OCI-LY1 (cell line): ENCODE measurements around the gene LPO.

Experiments used
- H2AFZ ChIP-seq: fragments of 200-600 bp; sonication (generic), shearing (Covaris generic); 2 replicates; pipeline ENCODE4 v1.6.0; 2014; ENCODE audit warnings: antibody characterized with exemption, mild to moderate bottlenecking, low read length
- H3F3A ChIP-seq: fragments of 200-600 bp; sonication (generic), shearing (Covaris generic); 2 replicates; pipeline ENCODE4 v1.6.0; 2014; ENCODE audit warnings: mild to moderate bottlenecking, antibody characterized with exemption, low read length, moderate library complexity; ENCODE audit not compliant: insufficient read depth
- H3K27ac ChIP-seq: fragments of 200-600 bp; sonication (generic); 2 replicates; pipeline ENCODE4 v1.5.1; 2014; ENCODE audit warnings: low read length, mixed run types, mild to moderate bottlenecking, low read depth; ENCODE audit not compliant: poor library complexity, severe bottlenecking
- H3K27me3 ChIP-seq: fragments of 200-600 bp; sonication (generic); 2 replicates; pipeline ENCODE4 v1.6.0; 2014; ENCODE audit warnings: antibody characterized with exemption, mild to moderate bottlenecking, low read length, moderate library complexity; ENCODE audit not compliant: insufficient read depth
- H3K36me3 ChIP-seq: fragments of 200-600 bp; sonication (generic); 2 replicates; pipeline ENCODE4 v1.6.1; 2014; ENCODE audit warnings: mild to moderate bottlenecking, antibody characterized with exemption, low read length, moderate library complexity, mixed read lengths; ENCODE audit not compliant: insufficient read depth
- H3K4me1 ChIP-seq: fragments of 200-600 bp; sonication (generic); 2 replicates; pipeline ENCODE4 v1.5.1; 2014; ENCODE audit warnings: mild to moderate bottlenecking, low read length, moderate library complexity; ENCODE audit not compliant: insufficient read depth, severe bottlenecking
- H3K4me2 ChIP-seq: fragments of 200-600 bp; sonication (generic), shearing (Covaris generic); 2 replicates; pipeline ENCODE4 v1.6.1; 2014; ENCODE audit warnings: low read length
- H3K4me3 ChIP-seq: fragments of 200-600 bp; sonication (generic); 2 replicates; pipeline ENCODE4 v1.5.1; 2014; ENCODE audit warnings: low read length, low read depth, mild to moderate bottlenecking, mixed read lengths; ENCODE audit not compliant: poor library complexity, severe bottlenecking
- H3K79me2 ChIP-seq: fragments of 200-600 bp; shearing (Covaris generic); 2 replicates; pipeline ENCODE4 v1.6.1; 2016; ENCODE audit warnings: mixed run types, low read length, mixed read lengths; ENCODE audit not compliant: insufficient read depth
- H3K9ac ChIP-seq: fragments of 200-600 bp; sonication (generic), shearing (Covaris generic); 2 replicates; pipeline ENCODE4 v1.6.1; 2014; ENCODE audit warnings: mild to moderate bottlenecking, low read length, mixed read lengths
- H3K9me2 ChIP-seq: fragments of 200-600 bp; sonication (generic), shearing (Covaris generic); 2 replicates; pipeline ENCODE4 v1.6.1; 2014; ENCODE audit warnings: low read depth, mild to moderate bottlenecking, low read length, mixed read lengths
- H3K9me3 ChIP-seq: fragments of 200-600 bp; shearing (Covaris generic); 2 replicates; pipeline ENCODE4 v1.6.1; 2014; ENCODE audit warnings: low read length, mixed read lengths
- H4K20me1 ChIP-seq: fragments of 200-600 bp; sonication (generic), shearing (Covaris generic); 2 replicates; pipeline ENCODE4 v1.6.0; 2016; ENCODE audit warnings: mild to moderate bottlenecking, low read length; ENCODE audit not compliant: insufficient read depth
- EZH2 ChIP-seq: fragments of 200-600 bp; sonication (generic), shearing (Covaris generic); IDR thresholded peaks from 2 replicates; pipeline ENCODE4 v1.8.0; 2017; ENCODE audit warnings: borderline replicate concordance, mixed run types, mild to moderate bottlenecking, antibody characterized with exemption, low read length, moderate library complexity, mixed read lengths
- TF ChIP-seq, protein P1 (sequence below): fragments of 200-600 bp; sonication (generic), shearing (Covaris generic); IDR thresholded peaks from 2 replicates; pipeline ENCODE4 v1.5.1; 2017; ENCODE audit warnings: mild to moderate bottlenecking, antibody characterized with exemption, low read length, moderate library complexity, mixed read lengths

The LPO gene

DNA sequence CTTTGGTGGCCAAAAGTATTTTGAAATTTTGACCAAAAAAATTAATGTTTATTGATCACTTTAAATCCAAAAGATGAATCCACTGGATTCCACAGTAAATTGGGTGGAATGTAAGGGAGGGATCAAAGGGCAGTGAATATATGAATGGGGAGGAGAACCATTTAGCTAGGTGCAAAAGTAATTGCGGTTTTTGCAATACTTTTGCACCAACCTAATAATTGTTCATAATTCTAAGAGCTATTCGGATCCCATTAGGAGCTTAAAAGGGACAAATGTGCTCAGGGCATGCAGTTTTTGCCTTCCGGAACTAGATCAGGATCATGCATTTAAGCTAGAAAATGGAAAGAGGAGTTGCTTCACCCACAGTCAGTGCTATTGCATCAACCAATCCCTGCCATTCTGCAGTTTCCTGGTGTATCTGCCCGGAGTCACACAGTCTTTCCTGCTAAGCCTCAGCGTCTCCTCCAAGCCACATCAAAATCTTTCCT lies at the start of gene LPO:
Gene LPO, plus strand, starts transcription at position 438 of the 488 bp plus-strand sequence. CDS start 4,396 bp downstream, outside the sequence.
- H4K20me1 ChIP-seq: no peaks in the 10 kb centered on the region
- no peak within 1 kb of the TSS for H3K27ac ChIP-seq
- H3K4me2 ChIP-seq: no peak within 1 kb of the TSS
- H2AFZ ChIP-seq: no peak within 1 kb of the TSS
- no peaks in the 10 kb centered on the region for H3K9me3 ChIP-seq
- H3K27me3 ChIP-seq: peaks cover 9% of the 10 kb centered on the region; the same call in 1 of the 2 replicates
- no peaks in the 10 kb centered on the region for H3F3A ChIP-seq
- H3K9ac ChIP-seq: no peak within 1 kb of the TSS
- no peak for TF ChIP-seq EZH2
- TF ChIP-seq, protein P1, sequence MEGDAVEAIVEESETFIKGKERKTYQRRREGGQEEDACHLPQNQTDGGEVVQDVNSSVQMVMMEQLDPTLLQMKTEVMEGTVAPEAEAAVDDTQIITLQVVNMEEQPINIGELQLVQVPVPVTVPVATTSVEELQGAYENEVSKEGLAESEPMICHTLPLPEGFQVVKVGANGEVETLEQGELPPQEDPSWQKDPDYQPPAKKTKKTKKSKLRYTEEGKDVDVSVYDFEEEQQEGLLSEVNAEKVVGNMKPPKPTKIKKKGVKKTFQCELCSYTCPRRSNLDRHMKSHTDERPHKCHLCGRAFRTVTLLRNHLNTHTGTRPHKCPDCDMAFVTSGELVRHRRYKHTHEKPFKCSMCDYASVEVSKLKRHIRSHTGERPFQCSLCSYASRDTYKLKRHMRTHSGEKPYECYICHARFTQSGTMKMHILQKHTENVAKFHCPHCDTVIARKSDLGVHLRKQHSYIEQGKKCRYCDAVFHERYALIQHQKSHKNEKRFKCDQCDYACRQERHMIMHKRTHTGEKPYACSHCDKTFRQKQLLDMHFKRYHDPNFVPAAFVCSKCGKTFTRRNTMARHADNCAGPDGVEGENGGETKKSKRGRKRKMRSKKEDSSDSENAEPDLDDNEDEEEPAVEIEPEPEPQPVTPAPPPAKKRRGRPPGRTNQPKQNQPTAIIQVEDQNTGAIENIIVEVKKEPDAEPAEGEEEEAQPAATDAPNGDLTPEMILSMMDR: no peak
- no peaks in the 10 kb centered on the region for H3K9me2 ChIP-seq
- no peak within 1 kb of the TSS for H3K4me3 ChIP-seq
- H3K4me1 ChIP-seq: no peaks in the 10 kb centered on the region
- H3K36me3 ChIP-seq: no peaks in the 10 kb centered on the region
- no peaks in the 10 kb centered on the region for H3K79me2 ChIP-seq

DNA sequence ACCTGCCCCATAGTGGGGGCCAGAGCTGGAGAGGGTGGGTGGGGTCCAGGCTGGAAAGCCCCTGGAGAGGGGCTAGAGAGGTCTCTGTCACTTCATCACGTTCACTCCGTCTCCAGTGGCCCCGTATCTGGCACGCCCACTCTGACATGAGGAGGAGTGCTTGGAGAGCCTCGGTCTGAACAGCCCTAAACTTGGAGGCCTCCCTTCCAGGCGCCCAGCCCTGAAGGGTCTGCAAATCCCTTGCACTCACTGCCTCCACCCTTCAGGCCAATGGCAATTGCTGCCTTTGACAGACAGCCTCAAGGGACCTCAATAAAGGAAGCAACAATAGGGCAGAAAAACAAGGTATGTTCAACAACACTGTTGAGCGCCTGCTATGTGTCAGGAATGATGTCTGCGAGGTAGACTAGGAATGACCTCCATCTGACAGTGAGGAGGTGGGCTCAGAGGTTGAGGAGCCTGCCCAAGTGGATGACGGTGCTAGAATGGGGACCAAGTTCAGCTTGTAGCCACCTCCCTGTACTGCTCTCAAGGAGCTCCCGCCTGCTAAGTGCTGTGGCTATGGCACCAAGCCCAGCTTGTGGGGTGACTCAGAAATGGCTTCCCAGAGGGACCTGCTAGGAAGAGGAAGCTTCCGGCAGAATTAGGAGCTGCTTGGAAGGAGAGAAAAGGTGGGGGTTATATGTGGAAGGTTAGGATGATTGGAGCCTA lies 48.8 kb upstream of the LPO start:
- Histone ChIP-seq H2AFZ (no peak overlapping the region), H3K4me3 (no peak overlapping the region), H3K36me3 (no peaks in the 10 kb centered on the region), H3F3A (no peaks in the 10 kb centered on the region), H3K27ac (no peak overlapping the region), H3K4me1 (no peaks in the 10 kb centered on the region), H3K9ac (no peak overlapping the region), H3K79me2 (no peaks in the 10 kb centered on the region), H3K9me2 (no peaks in the 10 kb centered on the region), H3K27me3 (peaks cover 5% of the 10 kb centered on the region; the same call in 1 of the 2 replicates), H3K9me3 (no peaks in the 10 kb centered on the region), H3K4me2 (no peak overlapping the region), H4K20me1 (no peaks in the 10 kb centered on the region)
- TF ChIP-seq EZH2: no peak
- TF ChIP-seq, protein P1: no peak

DNA sequence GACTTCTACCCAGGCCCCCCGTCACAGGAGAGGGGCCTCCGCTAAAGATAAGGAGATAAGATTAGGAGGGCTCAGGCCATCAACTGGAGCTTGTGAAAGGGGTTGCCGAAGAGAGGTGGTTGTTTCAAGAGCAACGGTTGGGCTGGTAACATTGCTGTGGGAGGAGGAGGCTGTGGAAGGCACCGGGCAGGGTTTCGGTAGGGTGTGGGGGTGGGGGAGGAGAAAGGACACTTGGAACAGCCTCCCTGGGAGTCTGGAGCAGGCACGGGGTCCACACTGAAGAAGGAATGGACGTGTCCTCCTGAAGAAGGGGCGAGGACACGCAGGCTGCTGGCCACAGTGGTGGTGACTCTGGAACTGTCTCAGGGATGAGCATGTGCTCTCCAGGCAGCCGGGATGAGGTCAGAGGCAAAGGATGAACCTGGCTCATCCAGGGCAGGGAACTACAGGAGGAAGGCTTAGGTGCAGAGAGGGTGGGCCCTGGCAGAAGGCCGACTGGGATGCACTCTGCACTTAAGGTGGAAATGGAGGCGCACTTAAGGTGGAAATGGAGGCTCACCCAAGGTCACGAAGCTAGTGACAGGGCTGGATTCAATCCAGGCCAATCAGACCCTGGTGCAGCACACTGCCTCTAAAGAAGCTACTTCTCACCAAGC lies 47.0 kb upstream of the LPO start:
- Histone ChIP-seq H2AFZ (no peak overlapping the region), H3K9me3 (no peaks in the 10 kb centered on the region)
- TF ChIP-seq, protein P1: no peak
- no peak for TF ChIP-seq EZH2

More for the DNA sequence above, 47.0 kb upstream of the LPO start:
- H3K36me3 ChIP-seq: no peaks in the 10 kb centered on the region
- no peak overlapping the region for H3K27ac ChIP-seq
- no peaks in the 10 kb centered on the region for H3K79me2 ChIP-seq
- H3K4me3 ChIP-seq: no peak overlapping the region
- no peak overlapping the region for H3K9ac ChIP-seq
- H3K9me2 ChIP-seq: no peaks in the 10 kb centered on the region
- H3K4me2 ChIP-seq: no peak overlapping the region
- H3F3A ChIP-seq: no peaks in the 10 kb centered on the region
- no peaks in the 10 kb centered on the region for H4K20me1 ChIP-seq
- no peaks in the 10 kb centered on the region for H3K4me1 ChIP-seq
- H3K27me3 ChIP-seq: peaks cover 6% of the 10 kb centered on the region; the same call in 1 of the 2 replicates
